ENCODE results near the gene DOCK1.

The DOCK1 gene

GRCh38 chr10:127283017-127283416, 377.8 kb downstream of the DOCK1 start:
- no peaks in the 10 kb centered on the region for H3K36me3 ChIP-seq
- no peak for TF ChIP-seq CTCF (IDR thresholded peaks at IDR 0.05)
- H3K27ac ChIP-seq: no peak overlapping the region
- H3K27me3 ChIP-seq: no peaks in the 10 kb centered on the region
- H3K4me3 ChIP-seq (ENCODE audit: low read depth in 1 of 2, low read length in 1 of 2): no peak overlapping the region
- peaks cover 14 to 16% of the 10 kb centered on the region in 2 experiments for H3K4me1 ChIP-seq (ENCODE audit: control insufficient read depth in 1 of 2, insufficient read depth in 1 of 2, low read depth in 1 of 2, low read length in 1 of 2)
- no peaks in the 10 kb centered on the region for H3K9me3 ChIP-seq

GRCh38 chr10:127283576-127283975, 378.3 kb downstream of the DOCK1 start:
- no peak for TF ChIP-seq CTCF (IDR thresholded peaks at IDR 0.05)

GRCh38 chr10:127290850-127291249, 385.6 kb downstream of the DOCK1 start:
- Histone ChIP-seq H3K36me3 (no peaks in the 10 kb centered on the region), H3K27ac (no peak overlapping the region), H3K4me1 (ENCODE audit: control insufficient read depth in 1 of 2, insufficient read depth in 1 of 2, low read depth in 1 of 2, low read length in 1 of 2) (peaks cover 11 to 18% of the 10 kb centered on the region in 2 experiments), H3K9me3 (no peaks in the 10 kb centered on the region), H3K27me3 (no peaks in the 10 kb centered on the region), H3K4me3 (ENCODE audit: low read depth in 1 of 2, low read length in 1 of 2) (no peak overlapping the region)
- no peak for TF ChIP-seq CTCF (IDR thresholded peaks at IDR 0.05)

More at GRCh38 chr10:127283576-127283975, 378.3 kb downstream of the DOCK1 start:
- H3K4me3 ChIP-seq (ENCODE audit: low read depth in 1 of 2, low read length in 1 of 2): no peak overlapping the region
- no peak overlapping the region for H3K27ac ChIP-seq
- H3K27me3 ChIP-seq: no peaks in the 10 kb centered on the region
- peaks cover 8 to 11% of the 10 kb centered on the region in 2 experiments for H3K4me1 ChIP-seq (ENCODE audit: control insufficient read depth in 1 of 2, insufficient read depth in 1 of 2, low read depth in 1 of 2, low read length in 1 of 2)
- no peaks in the 10 kb centered on the region for H3K36me3 ChIP-seq
- no peaks in the 10 kb centered on the region for H3K9me3 ChIP-seq

GRCh38 chr10:127291329-127291728, 386.1 kb downstream of the DOCK1 start:
- H3K27me3 ChIP-seq: no peaks in the 10 kb centered on the region
- peaks cover 11 to 18% of the 10 kb centered on the region in 2 experiments for H3K4me1 ChIP-seq (ENCODE audit: control insufficient read depth in 1 of 2, insufficient read depth in 1 of 2, low read depth in 1 of 2, low read length in 1 of 2)
- no peaks in the 10 kb centered on the region for H3K36me3 ChIP-seq
- no peak overlapping the region for H3K27ac ChIP-seq
- no peak for TF ChIP-seq CTCF (IDR thresholded peaks at IDR 0.05)
- H3K4me3 ChIP-seq (ENCODE audit: low read depth in 1 of 2, low read length in 1 of 2): no peak overlapping the region
- no peaks in the 10 kb centered on the region for H3K9me3 ChIP-seq

- Histone ChIP-seq H3K27ac (no peak overlapping the region), H3K9me3 (no peaks in the 10 kb centered on the region), H3K27me3 (no peaks in the 10 kb centered on the region), H3K4me1 (ENCODE audit: control insufficient read depth in 1 of 2, insufficient read depth in 1 of 2, low read depth in 1 of 2, low read length in 1 of 2) (peaks cover 11 to 18% of the 10 kb centered on the region in 2 experiments), H3K36me3 (no peaks in the 10 kb centered on the region), H3K4me3 (ENCODE audit: low read depth in 1 of 2, low read length in 1 of 2) (no peak overlapping the region)
- no peak for TF ChIP-seq CTCF (IDR thresholded peaks at IDR 0.05)
Measured at GRCh38 chr10:127292888-127293287, 387.7 kb downstream of the DOCK1 start.

- H3K9me3 ChIP-seq: no peaks in the 10 kb centered on the region
- H3K27ac ChIP-seq: peak overlapping the region; percentile 64
- H3K4me1 ChIP-seq (ENCODE audit: control insufficient read depth in 1 of 2, insufficient read depth in 1 of 2, low read depth in 1 of 2, low read length in 1 of 2): peaks cover 11 to 18% of the 10 kb centered on the region in 2 experiments
- H3K4me3 ChIP-seq (ENCODE audit: low read depth in 1 of 2, low read length in 1 of 2): no peak overlapping the region
- TF ChIP-seq CTCF (IDR thresholded peaks at IDR 0.05): no peak
- no peaks in the 10 kb centered on the region for H3K27me3 ChIP-seq
- H3K36me3 ChIP-seq: no peaks in the 10 kb centered on the region
Measured at GRCh38 chr10:127293640-127294039, 388.4 kb downstream of the DOCK1 start.
